H1 (cell line): ENCODE measurements around the gene CFAP97D2. TPM values are rescaled to one million over a fixed set of nuclear protein-coding genes. Genes with fewer than 3 reads are reported as not detected.

ENCODE experiments used
- CTCF ChIA-PET: fragments of 300-600 bp; sonication (Branson Sonifier 250); formaldehyde crosslinking; loops from one replicate; lab custom pipeline; 2021; ENCODE audit not compliant: partially characterized antibody; lab: Charles Lee
- POLR2A ChIA-PET: fragments of 300-600 bp; sonication (Branson Sonifier 250); formaldehyde crosslinking; loops from one replicate; lab custom pipeline; 2021; ENCODE audit warnings: inconsistent platforms; ENCODE audit not compliant: partially characterized antibody; lab: Charles Lee
- DNase-seq, 2 experiments: peaks; one replicate each; pipeline versions ENCODE4 v3.0.0 to v3.0.0-alpha.2; 2010 to 2022; ENCODE audit warnings: low spot score in 2 of 2, low read depth in 1 of 2, mixed read lengths in 1 of 2
- FAIRE-seq: peaks from 2 replicates; lab custom pipeline; 2011; peaks lifted over from hg19 to GRCh38; lab: Jason Lieb, UNC
- H2AFZ ChIP-seq: 2 replicates; pipeline ENCODE4 v1.8.1; 2012; ENCODE audit warnings: low read length, inconsistent platforms
- H2AK5ac ChIP-seq: 2 replicates; pipeline ENCODE4 v1.6.1; 2013; ENCODE audit warnings: low read depth, low read length
- H2BK120ac ChIP-seq: replicated peaks from 2 replicates; pipeline ENCODE3; 2013; ENCODE audit warnings: low read depth, low read length, inconsistent platforms
- H2BK12ac ChIP-seq: 2 replicates; pipeline ENCODE4 v1.6.1; 2013; ENCODE audit warnings: low read depth, low read length
- H2BK15ac ChIP-seq: 2 replicates; pipeline ENCODE4 v1.6.1; 2013; ENCODE audit warnings: low read length
- H2BK20ac ChIP-seq: 2 replicates; pipeline ENCODE4 v1.6.1; 2013; ENCODE audit warnings: low read length
- H2BK5ac ChIP-seq: 2 replicates; pipeline ENCODE4 v1.6.1; 2013; ENCODE audit warnings: low read depth, low read length
- H3K14ac ChIP-seq: 2 replicates; pipeline ENCODE4 v1.6.1; 2013; ENCODE audit warnings: inconsistent platforms; ENCODE audit not compliant: insufficient read length
- H3K18ac ChIP-seq: 2 replicates; pipeline ENCODE4 v1.6.1; 2013; ENCODE audit warnings: low read length; ENCODE audit errors: extremely low read depth
- H3K23ac ChIP-seq: 2 replicates; pipeline ENCODE4 v1.6.1; 2013; ENCODE audit warnings: inconsistent platforms; ENCODE audit not compliant: insufficient read length
- H3K23me2 ChIP-seq: 2 replicates; pipeline ENCODE4 v1.6.1; 2013; ENCODE audit warnings: low read depth, low read length
- H3K27ac ChIP-seq: 2 replicates; pipeline ENCODE4 v1.6.1; 2011; ENCODE audit warnings: low read depth, low read length, inconsistent platforms
- H3K27me3 ChIP-seq, 4 experiments: replicated peaks in 1 of 4; 1 replicate in 1 of 4; 2 replicates in 3 of 4; pipeline versions ENCODE4 v1.6.1 to v1.8.1; 2011 to 2013; ENCODE audit warnings: low read length in 3 of 4, mild to moderate bottlenecking in 3 of 4, inconsistent platforms in 2 of 4, mixed read lengths in 2 of 4, moderate library complexity in 1 of 4; ENCODE audit not compliant: control insufficient read depth in 3 of 4, insufficient read depth in 3 of 4; ENCODE audit errors: extremely low read depth in 1 of 4
- H3K36me3 ChIP-seq, 4 experiments: 2 replicates each; pipeline versions ENCODE4 v1.6.1 to v1.8.1; 2011 to 2013; ENCODE audit warnings: mild to moderate bottlenecking in 4 of 4, low read length in 3 of 4, moderate library complexity in 2 of 4, control low read depth in 1 of 4, inconsistent platforms in 1 of 4; ENCODE audit not compliant: insufficient read depth in 4 of 4, control insufficient read depth in 2 of 4
- H3K4ac ChIP-seq: replicated peaks from 2 replicates; pipeline ENCODE3; 2013; ENCODE audit warnings: low read length, low read depth, mixed read lengths, inconsistent platforms; ENCODE audit not compliant: insufficient read length
- H3K4me1 ChIP-seq, 4 experiments: replicated peaks in 1 of 4; 1 replicate in 1 of 4; 2 replicates in 3 of 4; pipeline versions ENCODE4 v1.6.1 to v1.8.1; 2011 to 2013; ENCODE audit warnings: low read length in 3 of 4, inconsistent platforms in 2 of 4, mixed read lengths in 1 of 4; ENCODE audit not compliant: insufficient read depth in 4 of 4, control insufficient read depth in 3 of 4
- H3K4me2 ChIP-seq, 2 experiments: 2 replicates each; pipeline versions ENCODE4 v1.6.1 to v1.8.1; 2011 to 2013; ENCODE audit warnings: low read depth in 2 of 2, low read length in 2 of 2, control low read depth in 1 of 2, inconsistent platforms in 1 of 2, mild to moderate bottlenecking in 1 of 2; ENCODE audit not compliant: insufficient read depth in 1 of 2
- H3K4me3 ChIP-seq, 4 experiments: fragments of 200-600, 300-600 bp in 1 of 4; sonication (generic), shearing (Covaris generic), sonication (Bioruptor Twin) in 1 of 4; 2 replicates each; pipeline versions ENCODE4 v1.5.1 to v1.8.1; 2011 to 2016; ENCODE audit warnings: low read length in 4 of 4, low read depth in 3 of 4, control low read depth in 2 of 4, inconsistent platforms in 2 of 4, mild to moderate bottlenecking in 2 of 4, mixed read lengths in 1 of 4, moderate library complexity in 1 of 4; ENCODE audit not compliant: insufficient read depth in 2 of 4; ENCODE audit errors: extremely low read depth in 1 of 4
- H3K56ac ChIP-seq: replicated peaks from 2 replicates; pipeline ENCODE3; 2013; ENCODE audit warnings: low read depth, mild to moderate bottlenecking, mixed read lengths, low read length, inconsistent platforms; ENCODE audit not compliant: insufficient read length
- H3K79me1 ChIP-seq: 2 replicates; pipeline ENCODE4 v1.6.1; 2013; ENCODE audit warnings: low read depth, low read length, control low read depth
- H3K79me2 ChIP-seq, 2 experiments: 2 replicates each; pipeline versions ENCODE4 v1.6.1 to v1.8.1; 2012 to 2013; ENCODE audit warnings: low read length in 2 of 2, mild to moderate bottlenecking in 2 of 2, inconsistent platforms in 1 of 2; ENCODE audit not compliant: insufficient read depth in 2 of 2, control insufficient read depth in 1 of 2
- H3K9ac ChIP-seq, 4 experiments: replicated peaks in 1 of 4; 1 replicate in 1 of 4; 2 replicates in 3 of 4; pipeline versions ENCODE4 v1.6.1 to v1.8.1; 2011 to 2013; ENCODE audit warnings: low read depth in 3 of 4, low read length in 3 of 4, control low read depth in 2 of 4, mild to moderate bottlenecking in 2 of 4, moderate library complexity in 2 of 4, inconsistent platforms in 1 of 4; ENCODE audit errors: extremely low read depth in 1 of 4
- H3K9me3 ChIP-seq, 2 experiments: 2 replicates each; pipeline versions ENCODE4 v1.6.1 to v1.8.1; 2012 to 2013; ENCODE audit warnings: mild to moderate bottlenecking in 2 of 2, moderate library complexity in 2 of 2, control low read depth in 1 of 2, inconsistent platforms in 1 of 2, low read depth in 1 of 2, low read length in 1 of 2, mixed read lengths in 1 of 2; ENCODE audit not compliant: insufficient read depth in 2 of 2
- H4K20me1 ChIP-seq, 2 experiments: replicated peaks in 1 of 2; 2 replicates each; pipeline versions ENCODE3 to v1.8.1; 2011 to 2013; ENCODE audit warnings: inconsistent platforms in 2 of 2, low read length in 2 of 2, mild to moderate bottlenecking in 1 of 2; ENCODE audit not compliant: insufficient read depth in 2 of 2, control insufficient read depth in 1 of 2
- H4K5ac ChIP-seq: 2 replicates; pipeline ENCODE4 v1.6.1; 2013; ENCODE audit warnings: low read length, low read depth, mixed read lengths, inconsistent platforms; ENCODE audit not compliant: insufficient read length
- H4K8ac ChIP-seq: 2 replicates; pipeline ENCODE4 v1.8.0; 2013; ENCODE audit warnings: mild to moderate bottlenecking, moderate library complexity, low read length, inconsistent platforms; ENCODE audit not compliant: insufficient read depth; ENCODE audit errors: extremely low read depth
- H4K91ac ChIP-seq: replicated peaks from 2 replicates; pipeline ENCODE3; 2013; ENCODE audit warnings: low read length, mixed read lengths, inconsistent platforms; ENCODE audit not compliant: insufficient read length
- POLR2A ChIP-seq, 2 experiments: IDR thresholded peaks; 1 replicate in 1 of 2; 2 replicates in 1 of 2; pipeline ENCODE4 v1.6.1; 2011; ENCODE audit warnings: low read depth in 2 of 2, low read length in 2 of 2, mild to moderate bottlenecking in 2 of 2; ENCODE audit errors: control extremely low read depth in 1 of 2
- SIRT6 ChIP-seq: IDR thresholded peaks from one replicate; pipeline ENCODE4 v1.7.1; 2012; ENCODE audit warnings: low read length, inconsistent platforms
- YY1 ChIP-seq: IDR thresholded peaks from 2 replicates; pipeline ENCODE4 v1.6.1; 2011; ENCODE audit warnings: low read depth, mild to moderate bottlenecking, low read length
- WGBS, 2 experiments: shearing (Covaris generic) in 1 of 2; methylation state at CpG; one replicate each; pipeline versions ENCODE4 v1.1.6 to v1.1.7; 2013 to 2015; ENCODE audit warnings: low lambda C conversion rate in 2 of 2, mixed read lengths in 2 of 2, inconsistent platforms in 1 of 2, low coverage in 1 of 2, missing lambda C conversion rate in 1 of 2; ENCODE audit not compliant: insufficient replicate concordance in 2 of 2, insufficient coverage in 1 of 2, insufficient read length in 1 of 2; ENCODE audit errors: extremely low coverage in 1 of 2, missing lambda C conversion rate in 1 of 2; 5-methylcytosine and 5-hydroxymethylcytosine counted together
- polyA plus RNA-seq, 7 experiments: library from polyadenylated mRNA; depleted of rRNA in 3 of 7; stranded (reverse) in 5 of 7; unstranded in 2 of 7; fragments of >200 nt in 5 of 7; fragments of 200-250 nt in 2 of 7; gene quantifications; 1 replicate in 5 of 7; 2 replicates in 1 of 7; 4 replicates in 1 of 7; pipeline versions ENCODE4 v1.2.1 to v1.2.3, GENCODE V29; 2011 to 2013; ENCODE audit warnings: missing spikeins in 2 of 7, mixed read lengths in 2 of 7
- total RNA-seq: library from RNA; stranded (reverse); fragmentation: NEBNext Ultra II Directional; extraction: Animal tissue kit (Norgen Biotek cat#: 25700); gene quantifications from 2 replicates; pipeline ENCODE4 v1.2.1, GENCODE V29; 2021

CFAP97D2 gene
- total and polyA plus RNA-seq, 2 of the 8 experiments (the other 6 are each of a cell fraction or from before 2014, with no cell fraction given), result not detected

- Histone ChIP-seq H2BK15ac (no peak overlapping the region), H3K79me2 (no peaks in the 10 kb centered on the region), H4K91ac (no peak overlapping the region), H3K4me2 (no peak overlapping the region), H3K9me3 (no peaks in the 10 kb centered on the region), H2BK120ac (peak overlapping the region; percentile 54), H3K56ac (no peak overlapping the region), H3K9ac (no peak overlapping the region), H4K20me1 (peaks cover 0 to 11% of the 10 kb centered on the region in 2 experiments), H3K23ac (no peak overlapping the region), H3K18ac (no peak overlapping the region), H2AK5ac (no peak overlapping the region), H4K8ac (no peak overlapping the region), H3K4me3 (no peak overlapping the region), H3K4me1 (peaks cover 0 to 4% (median 2%) of the 10 kb centered on the region in 4 experiments; a peak in 3 of 7 replicates), H2BK20ac (no peak overlapping the region; the same call in 1 of the 2 replicates), H3K27me3 (peaks cover 0 to 2% (median 2%) of the 10 kb centered on the region in 4 experiments; a peak in 5 of 7 replicates), H3K27ac (no peak overlapping the region), H3K79me1 (no peaks in the 10 kb centered on the region), H3K14ac (no peak overlapping the region), H2AFZ (no peak overlapping the region), H3K4ac (no peak overlapping the region), H2BK5ac (no peak overlapping the region), H4K5ac (no peak overlapping the region), H2BK12ac (no peak overlapping the region), H3K36me3 (no peaks in the 10 kb centered on the region; a peak in 1 of 8 replicates), H3K23me2 (peaks cover 14% of the 10 kb centered on the region)
- DNase-seq (no peak), FAIRE-seq (no peak)
- no peak for TF ChIP-seq POLR2A (IDR thresholded peaks at IDR 0.05; ENCODE audit: control extremely low read depth in 1 of 2, low read depth in 2 of 2, low read length in 2 of 2)
- TF ChIP-seq YY1, result 0 out of 2 replicates have a peak, but pooled peaks have one; percentile 20
- TF ChIP-seq SIRT6, result no peak
- 93% methylated on average over 7 of the region's 7 CpGs; no CpG with 5 or more reads in 1 of the 2 experiments for WGBS, 2 experiments
- ChIA-PET CTCF (interaction anchor here (1.2 to 2.2 kb wide), 2 partner anchors 8 to 26 kb away, joined by 4 to 13 read pairs; no protein-coding TSS in a partner anchor), POLR2A (no interaction called here)
These were observed 42.5 kb upstream of the CFAP97D2 start for GRCh38 chr13:114136576-114136975.
